ENCODE measurements around the gene TGFB2. TPM values are rescaled to one million over a fixed set of nuclear protein-coding genes. Genes with fewer than 3 reads are reported as not detected.
A peak's percentile ranks its signal among the peaks of the same experiment; 100 is the strongest.

TGFB2 gene
- polyA plus RNA-seq, 12 donors: 39.4 to 88.9 (median 60.5) TPM; not detected in 1

DNA sequence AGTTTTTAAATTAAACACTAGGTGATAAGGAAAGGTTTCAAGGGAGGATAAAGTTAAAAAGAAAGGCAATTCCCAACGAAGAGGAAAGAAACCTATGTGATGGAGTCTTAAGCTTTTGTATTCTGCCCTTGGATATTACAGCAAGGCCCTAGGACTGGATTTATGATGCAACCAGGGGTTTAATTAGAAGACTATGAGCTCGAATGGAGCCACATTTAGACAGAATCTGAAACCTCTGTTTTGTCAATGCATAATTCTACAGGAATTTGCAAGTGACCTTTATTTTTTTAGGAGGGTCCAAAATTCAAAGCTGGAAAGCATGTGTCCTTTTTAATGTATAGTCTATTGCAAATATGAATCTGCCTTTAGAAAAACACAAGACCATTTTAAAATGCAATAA is 37.9 kb downstream of the TGFB2 start:
- no peak for DNase-seq

DNA sequence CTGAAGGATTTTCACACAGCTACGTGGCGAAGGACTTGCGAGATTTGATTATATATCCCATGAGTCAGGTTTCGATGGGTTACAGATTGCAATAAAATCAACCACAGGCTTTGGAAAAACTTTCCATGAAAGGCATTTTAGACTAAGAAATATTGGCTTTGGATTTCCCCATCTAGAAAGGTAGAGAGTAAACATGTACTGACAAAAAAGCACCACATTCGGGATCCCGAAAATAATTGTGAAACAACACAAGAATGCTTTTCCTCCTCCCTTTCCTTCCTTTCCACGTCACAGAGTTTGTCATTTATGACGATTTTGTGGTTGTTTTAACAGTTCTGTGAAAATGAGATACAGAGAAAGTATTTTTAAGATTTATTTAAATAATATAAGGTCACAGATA is 38.5 kb downstream of the TGFB2 start:
- no peak for DNase-seq

DNA sequence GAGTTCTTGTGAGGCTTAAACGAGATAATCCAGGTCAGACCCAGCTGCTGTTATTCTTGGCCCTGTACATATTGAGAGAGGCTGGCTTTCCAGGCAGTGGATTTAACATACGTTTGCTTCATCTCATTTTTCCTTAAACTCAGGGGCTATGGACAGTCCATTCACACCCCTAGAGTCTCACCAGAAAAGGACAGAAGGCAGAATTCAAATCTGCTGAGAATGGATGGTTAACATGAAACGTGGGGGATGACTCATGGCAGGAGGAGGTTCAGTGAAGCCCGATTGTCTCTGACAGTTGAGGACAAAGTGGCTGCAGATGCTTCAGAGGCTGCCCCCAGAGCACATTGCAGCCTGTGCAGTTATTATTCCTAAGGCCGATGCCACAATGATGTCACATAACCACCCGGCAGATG is 39.5 kb downstream of the TGFB2 start:
- no peak for DNase-seq

DNA sequence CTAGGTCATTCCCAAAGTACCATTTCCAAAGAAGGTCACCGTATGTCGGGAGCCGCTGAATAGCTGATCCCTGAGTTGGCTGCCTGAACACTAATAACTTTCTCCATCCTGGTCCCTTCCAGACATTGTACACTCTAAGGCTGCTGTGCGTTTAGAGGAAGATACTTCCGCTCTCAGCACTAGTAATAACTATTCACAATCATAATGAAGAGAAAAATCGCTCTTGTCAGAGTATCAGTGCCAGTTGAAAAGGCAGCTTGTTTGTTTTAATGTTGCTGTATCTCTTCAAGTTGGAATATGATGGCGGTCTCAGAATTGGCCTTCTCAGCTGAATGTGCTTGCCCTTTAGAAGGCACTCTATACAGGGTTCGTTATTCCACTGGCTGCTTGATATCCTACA is 43.5 kb downstream of the TGFB2 start:
- DNase-seq: no peak

DNA sequence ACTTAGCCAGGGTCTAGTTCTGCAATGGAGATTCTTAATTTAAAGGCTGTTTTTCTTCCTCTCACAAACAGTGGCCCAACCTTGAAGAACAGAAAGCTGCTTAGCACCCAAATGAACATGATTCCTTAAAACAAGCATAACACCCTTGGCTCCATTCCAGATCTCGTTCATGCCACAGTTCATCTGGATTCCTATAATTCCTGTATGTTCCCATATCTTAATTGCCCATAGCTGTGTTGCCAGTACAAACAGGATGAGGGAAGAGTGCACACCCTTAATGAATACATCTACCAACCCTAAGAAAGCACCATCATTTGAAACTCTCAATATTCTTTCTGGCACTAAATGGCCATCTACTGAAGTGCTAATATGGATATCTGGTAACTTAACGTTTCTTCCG is 45.5 kb downstream of the TGFB2 start:
- no peak for DNase-seq

DNA sequence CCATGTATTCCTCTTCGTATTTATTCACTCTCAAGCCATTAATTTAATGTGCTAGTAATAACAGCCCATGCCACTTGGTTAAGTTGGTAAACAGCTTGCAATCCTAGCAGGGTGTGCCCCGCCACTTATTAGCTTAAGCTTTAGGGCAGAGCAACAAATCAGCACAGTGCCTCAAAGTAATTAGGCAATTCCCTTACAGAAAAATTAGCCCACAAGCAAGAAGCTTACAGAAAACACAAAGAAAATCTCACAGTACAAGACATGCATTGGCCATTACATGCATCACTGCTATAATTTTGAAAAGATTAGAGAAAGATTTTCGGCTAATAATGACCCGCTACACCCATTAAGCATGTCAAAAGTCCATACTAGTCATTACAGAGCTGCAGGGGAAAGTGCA is 47.6 kb downstream of the TGFB2 start:
- DNase-seq: no peak

DNA sequence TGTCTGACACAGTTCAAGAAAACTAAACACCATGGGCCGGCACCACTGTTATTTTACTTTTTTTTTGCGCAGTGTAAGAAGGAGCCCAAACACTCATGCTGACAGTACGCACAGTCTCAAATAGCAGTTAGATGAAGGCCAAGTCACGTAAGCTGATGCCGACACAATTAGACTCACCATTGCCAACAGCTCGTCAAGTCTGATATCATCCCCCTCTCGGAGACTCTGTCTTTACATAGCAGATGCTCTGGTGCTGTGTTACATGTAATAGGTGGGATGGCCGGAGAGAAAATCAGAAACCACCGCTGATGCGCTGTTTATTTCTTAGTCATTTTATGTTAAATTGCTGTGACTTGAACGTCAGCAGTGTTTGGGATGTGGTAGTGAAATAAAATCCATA is 49.3 kb downstream of the TGFB2 start:
- peak; percentile 49 for DNase-seq

DNA sequence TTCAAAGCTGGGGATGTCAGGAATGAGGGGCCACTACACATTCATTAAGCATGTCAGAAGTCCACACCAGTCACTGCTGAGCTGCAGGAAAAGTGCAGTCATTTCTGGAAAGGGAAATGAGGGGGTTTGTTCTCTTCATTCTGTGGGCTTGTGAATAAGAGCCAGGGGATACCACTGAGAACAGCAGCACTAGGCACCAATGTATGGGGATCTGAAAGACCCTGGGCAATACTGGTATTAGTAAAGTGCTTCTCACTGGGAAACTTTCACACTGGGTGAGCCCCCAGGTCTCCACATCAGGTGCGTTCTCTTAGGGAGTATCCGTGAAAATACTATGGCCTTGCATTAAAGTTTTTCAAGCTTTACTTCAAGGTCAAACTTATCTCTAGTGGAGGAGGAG is 49.9 kb downstream of the TGFB2 start:
- DNase-seq: no peak

DNA sequence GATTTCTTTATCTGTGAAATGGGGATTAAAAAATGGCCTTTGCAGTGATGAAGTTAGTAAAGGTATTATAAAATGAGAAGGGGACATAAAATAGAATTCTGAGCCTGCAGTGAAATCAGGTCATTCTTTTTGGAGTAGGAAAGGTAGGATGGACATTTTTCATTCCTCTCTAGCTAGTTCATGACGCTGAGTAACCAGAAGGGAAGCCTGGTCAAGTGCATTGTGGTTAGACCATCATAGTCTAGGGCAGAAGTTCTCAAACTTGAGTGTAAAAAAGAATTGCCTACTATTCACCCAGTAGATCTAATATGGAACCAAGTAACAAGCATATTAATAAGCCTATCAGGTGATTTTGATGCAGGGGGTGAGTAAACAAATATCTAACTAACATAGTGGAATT is 50.8 kb downstream of the TGFB2 start:
- no peak for DNase-seq

DNA sequence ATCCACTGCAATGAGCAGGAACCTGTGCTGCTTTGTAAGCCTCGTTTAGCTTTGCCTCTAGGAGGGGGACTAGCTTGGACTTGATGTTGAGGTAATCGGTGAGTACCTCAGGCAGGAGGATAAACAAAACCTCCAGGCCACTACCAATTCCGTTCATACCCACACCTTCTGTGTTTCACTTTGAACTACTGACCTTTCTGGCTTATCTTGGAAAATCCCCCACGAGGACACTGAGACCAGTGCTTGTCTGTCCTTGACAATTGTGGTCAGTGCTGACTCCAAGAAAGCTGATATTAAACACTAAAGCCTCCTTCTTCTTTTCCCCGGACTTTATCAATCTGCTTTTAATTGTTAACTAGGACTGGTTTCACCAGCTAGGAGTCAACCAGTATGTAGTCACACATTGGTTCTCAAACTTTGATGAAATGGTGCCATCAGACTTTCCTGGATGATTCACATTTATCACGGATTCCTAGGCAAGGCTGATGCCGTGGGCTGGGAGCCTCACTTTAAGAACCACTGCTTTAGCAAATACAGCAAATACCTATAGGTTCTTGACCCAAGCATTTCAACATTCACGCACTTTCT is 52.7 kb downstream of the TGFB2 start:
- no peak for DNase-seq

DNA sequence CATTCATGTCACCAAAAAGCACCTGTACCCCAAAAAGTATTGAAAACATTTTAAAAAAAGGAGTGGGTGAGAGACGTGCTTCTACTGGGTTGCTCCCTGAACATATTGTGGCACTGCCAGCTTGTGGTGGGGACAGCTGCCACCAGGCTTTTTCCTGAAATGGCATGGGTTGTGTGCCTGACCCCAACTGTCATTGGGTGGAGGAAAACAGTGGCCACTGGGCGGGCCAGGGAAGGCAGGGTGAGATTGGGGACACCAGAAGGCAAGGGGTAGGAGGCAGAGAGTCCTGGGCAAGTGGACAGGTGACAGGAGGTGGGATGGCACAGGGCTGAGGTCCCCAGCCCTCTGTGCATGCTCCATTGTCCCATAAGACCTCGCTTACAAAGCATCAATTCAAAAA is 55.5 kb downstream of the TGFB2 start:
- DNase-seq: no peak

DNA sequence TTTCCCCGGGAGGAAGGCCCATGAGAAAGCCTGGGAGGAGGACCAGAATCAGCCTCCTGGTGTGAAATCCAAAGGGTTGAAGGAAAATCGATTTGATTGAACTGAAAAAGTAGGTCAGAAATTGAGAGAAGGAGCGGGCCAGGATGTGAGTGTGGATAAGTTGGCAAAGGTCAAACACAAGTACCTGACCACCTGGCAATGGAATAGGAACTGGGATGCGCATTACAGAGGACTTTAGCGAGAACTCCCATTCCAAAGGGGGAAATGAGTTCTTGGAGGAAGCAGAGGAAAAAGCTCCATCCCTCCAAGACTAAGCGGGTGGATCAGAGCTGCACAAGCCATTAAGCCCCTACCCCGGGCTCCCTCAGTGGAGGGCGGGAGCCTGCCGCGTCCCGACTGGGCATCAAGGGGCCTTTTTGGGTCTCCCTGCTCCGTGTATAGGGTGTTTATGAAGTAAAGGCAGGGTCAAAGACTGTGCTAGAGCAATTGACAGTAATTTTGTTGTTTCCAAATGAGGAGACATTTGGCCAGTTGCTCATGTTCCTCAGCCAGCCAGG is 56.4 kb downstream of the TGFB2 start:
- peak; percentile 41 for DNase-seq

DNA sequence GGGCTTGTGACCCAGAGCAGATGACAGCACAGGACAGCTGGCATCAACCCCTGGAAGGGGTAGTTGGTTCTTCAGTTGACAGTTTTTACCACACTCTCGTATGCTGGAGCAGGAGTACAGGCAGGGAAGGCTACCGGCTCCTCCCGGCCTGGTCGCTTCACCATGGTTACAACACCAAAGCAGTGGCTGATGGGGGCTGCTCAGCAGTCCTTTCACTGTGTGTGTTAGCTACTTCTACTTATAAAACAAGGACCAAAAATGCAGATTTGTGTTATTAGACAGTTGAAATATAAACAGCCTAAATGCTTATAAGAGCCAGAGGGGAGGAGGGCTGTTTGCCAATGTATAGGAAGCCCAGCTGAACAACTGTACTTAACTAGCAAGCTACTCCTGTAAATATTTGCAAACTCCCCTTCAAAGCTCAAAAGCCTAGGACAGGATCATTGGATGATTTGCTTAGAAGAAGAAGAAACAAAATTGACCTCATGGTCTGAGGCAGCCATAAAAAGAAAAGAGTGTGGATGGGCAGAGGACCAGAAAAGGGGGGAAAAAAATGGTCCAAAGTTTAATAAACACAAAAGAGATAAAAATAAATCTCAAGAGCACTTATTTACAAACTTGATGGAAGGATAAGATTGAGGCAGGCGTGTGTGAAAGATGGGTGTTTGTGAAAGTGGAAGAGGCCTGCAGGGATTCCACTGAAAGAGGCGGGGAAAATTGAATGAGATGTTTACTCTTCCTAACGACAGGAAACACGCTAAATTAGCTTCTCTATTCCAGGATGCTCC is 57.1 kb downstream of the TGFB2 start:
- no peak for DNase-seq

DNA sequence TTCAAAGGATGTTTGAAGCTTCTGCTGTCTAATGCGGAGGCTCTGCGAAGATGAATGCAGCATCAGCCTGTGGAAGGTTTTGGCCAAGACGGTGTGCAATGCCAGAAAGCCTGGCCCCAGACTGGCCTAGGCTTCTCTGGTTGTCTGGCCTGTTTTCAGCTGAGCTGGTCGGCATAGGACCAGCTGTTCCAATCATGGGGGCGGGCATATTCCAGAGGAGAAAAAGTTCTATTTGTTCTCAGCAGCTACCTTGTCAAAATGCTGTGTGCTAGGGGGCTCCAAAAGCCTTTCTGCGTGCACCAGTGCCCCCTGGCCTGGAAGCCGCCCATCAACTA is 57.6 kb downstream of the TGFB2 start:
- DNase-seq: no peak

DNA sequence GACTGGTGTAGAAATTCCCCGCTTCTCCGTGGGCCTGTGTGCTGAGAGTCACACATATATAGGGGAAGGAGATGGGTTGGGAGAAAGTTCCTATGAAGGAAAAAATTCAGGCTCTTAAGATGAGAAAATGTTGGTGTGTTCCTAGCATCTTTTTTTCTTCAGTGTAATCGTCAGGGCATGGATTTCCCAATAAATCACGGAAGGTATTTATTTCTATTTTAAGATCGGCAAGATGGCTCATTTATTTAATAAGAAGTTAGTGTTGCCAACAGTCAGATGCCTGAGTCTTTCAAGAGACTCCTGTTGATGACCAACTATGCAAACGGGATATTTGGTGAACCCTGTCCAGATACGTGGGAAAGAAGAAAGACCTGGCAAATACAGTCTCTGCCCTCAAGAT is 58.2 kb downstream of the TGFB2 start:
- no peak for DNase-seq

DNA sequence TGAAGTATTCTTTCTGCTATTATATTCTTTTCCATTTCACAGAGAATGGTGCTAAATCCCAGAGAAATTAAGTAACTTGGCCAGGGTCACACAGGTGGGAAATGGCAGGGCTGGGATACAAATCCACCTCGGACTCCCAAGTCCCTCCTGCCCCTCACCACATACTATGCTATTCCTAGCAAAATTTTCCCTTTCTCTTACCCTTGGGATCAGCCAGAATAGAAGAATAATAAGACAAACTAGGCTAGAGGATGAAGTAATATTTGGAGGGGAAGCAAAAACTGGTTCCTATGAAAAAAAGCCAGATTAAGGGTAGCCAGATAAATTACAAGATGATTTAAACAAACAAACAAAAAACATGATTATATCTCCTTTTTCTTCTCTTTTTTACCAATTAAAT is 62.5 kb downstream of the TGFB2 start:
- DNase-seq: no peak

DNA sequence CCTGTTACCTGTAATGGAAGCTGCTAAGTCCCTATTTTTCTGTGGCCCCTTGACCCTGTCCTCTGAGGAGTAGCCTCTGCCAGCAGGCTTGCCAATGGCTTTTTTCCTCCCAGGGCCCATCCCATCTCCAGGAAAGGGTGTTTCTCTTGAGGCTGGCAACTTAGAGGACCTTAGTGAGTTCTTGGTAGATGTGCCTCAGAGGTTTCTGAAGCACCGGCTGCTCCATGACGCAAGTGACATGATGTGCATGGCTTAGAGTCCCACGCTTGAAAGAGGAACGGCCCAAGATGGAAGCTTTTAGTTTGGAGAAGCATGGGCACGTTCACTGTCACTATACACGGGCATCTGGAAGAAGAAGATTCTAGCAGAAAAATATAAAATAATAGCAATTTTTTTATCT is 63.0 kb downstream of the TGFB2 start:
- no peak for DNase-seq

DNA sequence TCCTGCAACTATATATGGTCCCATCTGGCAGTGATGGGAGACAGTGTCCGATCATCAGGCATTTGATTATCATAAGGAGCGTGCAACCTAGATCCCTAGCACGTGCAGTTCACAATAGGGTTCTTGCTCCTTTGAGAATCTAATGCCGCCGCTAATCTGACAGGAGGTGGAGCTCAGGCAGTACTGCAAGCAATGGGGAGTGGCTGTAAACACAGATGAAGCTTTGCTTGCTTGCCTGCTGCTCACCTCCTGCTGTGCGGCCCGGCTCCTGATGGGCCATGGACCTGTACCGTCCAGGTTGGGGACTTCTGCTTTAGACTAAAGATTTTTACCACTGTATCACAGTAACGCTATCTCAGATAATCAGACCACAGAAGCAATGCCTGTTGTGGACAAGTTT is 63.8 kb downstream of the TGFB2 start:
- DNase-seq: no peak

DNA sequence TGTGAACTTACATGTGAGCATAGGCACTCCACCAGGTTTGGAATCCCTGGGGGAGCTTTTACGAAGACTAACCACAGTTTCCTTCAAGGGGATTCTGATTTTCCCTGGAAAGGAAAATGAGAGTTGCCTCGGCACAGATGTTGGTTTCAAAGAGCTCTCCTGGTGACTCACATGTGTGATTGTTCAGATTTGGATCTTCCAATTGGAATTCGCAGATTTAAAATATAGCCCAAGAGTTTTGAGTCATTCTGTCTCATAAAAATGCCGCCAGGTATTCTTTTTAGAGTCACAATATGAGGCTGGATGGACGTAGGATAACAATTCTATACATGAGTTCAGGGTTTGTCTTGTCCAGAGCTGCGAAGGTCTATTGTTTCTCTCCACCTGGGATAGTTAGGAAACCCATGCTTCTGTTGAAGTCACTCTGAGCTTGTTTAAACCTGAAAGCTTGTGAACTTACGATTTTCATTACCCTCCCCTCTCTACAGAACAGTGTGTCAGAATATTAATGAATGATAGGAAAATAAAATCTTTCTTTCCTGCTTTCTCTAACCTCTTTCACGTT is 64.9 kb downstream of the TGFB2 start:
- DNase-seq: no peak

DNA sequence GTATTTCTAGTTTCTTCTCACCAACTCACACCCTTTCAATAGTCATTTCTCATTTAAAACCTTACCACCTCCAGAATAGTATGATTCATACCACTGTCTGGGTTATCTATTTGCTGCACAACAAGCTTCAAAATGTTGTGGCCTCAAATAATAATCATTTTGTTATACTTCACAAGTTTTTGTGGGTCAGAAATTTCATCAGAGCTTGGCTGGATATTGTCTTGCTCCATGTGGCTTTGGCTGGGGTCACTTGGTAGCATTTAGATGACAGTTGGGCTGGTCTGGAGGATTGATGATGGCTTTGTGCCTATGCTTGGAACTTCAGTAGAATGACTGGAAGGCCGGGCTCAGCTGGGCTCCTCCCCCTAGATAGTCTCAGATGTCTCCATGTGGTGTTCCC is 66.0 kb downstream of the TGFB2 start:
- DNase-seq: no peak

DNA sequence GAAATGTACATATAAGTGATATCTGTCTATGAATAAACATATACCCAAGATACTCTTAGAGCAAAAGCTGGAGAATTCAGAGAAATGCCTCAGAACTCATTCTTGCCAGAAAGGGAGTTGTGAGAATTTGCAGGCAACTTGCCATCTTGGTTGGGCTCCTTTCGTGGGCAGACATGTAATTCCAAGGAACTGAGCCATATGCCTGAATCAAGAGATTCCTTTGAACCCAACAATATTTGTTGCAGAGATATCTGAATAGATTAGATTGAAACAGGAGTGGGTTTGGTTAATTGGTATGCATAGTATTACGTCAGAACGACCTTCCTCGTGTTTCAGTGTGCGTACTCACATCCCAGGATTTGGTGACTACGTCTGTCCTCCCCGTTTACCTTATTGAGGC is 67.0 kb downstream of the TGFB2 start:
- no peak for DNase-seq

DNA sequence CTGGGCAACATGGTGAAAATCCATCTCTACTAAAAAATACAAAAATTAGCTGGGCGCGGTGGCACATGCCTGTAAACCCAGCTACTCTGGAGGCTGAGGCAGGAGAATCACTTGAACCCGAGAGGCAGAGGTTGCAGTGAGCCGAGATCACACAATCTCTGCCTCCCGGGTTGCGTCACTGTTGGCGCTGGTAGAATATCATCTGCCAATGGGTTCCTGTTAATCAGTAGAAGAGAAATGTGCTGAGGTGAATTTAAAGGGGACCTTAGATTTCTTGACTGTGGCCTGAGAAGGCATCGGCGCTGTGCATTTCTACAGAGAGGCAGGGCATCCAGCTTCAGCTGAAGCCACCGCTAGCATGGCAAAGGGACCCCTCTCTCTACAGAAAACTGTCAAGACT is 68.0 kb downstream of the TGFB2 start:
- DNase-seq: no peak

DNA sequence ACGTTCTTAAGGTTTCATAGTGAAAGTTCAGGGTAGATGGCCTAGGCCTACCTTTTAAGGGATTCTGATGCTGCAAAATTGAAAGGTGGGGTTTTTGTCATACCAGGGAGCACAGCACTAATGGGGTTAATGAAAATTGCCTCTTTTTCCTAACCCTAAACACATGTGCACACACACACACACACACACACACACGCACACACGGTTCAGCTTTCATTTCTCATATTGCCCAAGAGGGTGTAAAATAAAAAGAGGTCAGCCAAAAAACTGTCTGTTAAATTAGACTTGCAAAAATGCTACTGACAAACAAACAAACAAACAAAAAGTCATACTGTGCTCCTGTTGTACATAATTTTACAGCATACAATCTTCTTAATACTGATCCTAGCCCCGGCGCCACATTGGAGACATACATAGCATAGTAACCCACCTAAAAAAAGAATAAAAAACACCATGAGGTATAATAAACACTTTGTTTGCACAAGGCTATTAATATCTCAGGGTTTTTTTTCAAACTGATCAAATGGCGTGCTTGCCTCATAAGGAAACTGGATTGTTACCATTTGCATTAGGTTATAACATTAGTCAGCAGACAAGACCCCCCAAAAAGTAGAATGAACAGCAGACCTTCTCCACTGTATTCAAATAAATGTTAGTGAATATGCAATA is 69.1 kb downstream of the TGFB2 start:
- DNase-seq: no peak

All from muscle of arm (tissue), 12 donors.